Measurements from ENCODE around the gene DCAF4. TPM values are rescaled to one million over a fixed set of nuclear protein-coding genes. Genes with fewer than 3 reads are reported as not detected.

DCAF4 gene
- total RNA-seq, 3 donors from 2014 or later (not counting 1 experiment from before 2014, with no cell fraction given) = 4.6 to 18.6 (median 16.5) TPM

DNA sequence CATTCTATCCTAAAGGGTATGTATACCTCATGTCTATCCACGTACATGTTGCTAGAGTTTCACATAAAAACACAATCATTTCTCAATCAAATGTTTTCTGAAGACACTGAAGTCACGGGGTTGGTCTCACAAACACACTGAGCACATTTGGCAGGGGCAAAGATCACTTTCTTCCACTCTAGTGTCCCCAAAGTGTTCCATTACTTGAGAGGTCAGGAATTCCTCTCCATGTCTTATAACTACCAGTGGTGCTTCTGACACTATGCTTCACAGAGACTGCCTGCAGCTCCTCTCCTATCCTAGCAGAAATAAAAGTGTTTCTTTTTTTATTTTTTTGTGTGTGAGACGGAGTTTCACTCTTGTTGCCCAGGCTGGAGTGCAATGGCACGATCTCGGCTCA is 81.6 kb downstream of the DCAF4 start:
- H3K36me3 Mint-ChIP-seq = peaks cover 5% of the 10 kb centered on the region
- no peak overlapping the region for H3K4me3 ChIP-seq (ENCODE audit: low read length)
- no peak for ATAC-seq
- H3K27me3 ChIP-seq (ENCODE audit: control insufficient read depth, insufficient read depth, low read length) = no peaks in the 10 kb centered on the region
- intact Hi-C loops (cut with micrococcal nuclease) = no loop called here
- H3K9me3 ChIP-seq (ENCODE audit: control insufficient read depth, insufficient read depth, low read length) = no peaks in the 10 kb centered on the region
- H3K27ac ChIP-seq (ENCODE audit: low read length) = no peak overlapping the region
- H3K36me3 ChIP-seq (ENCODE audit: control insufficient read depth, insufficient read depth, low read length) = peaks cover 17% of the 10 kb centered on the region
- H3K27ac Mint-ChIP-seq = no peak overlapping the region
- TF ChIP-seq, protein P1, sequence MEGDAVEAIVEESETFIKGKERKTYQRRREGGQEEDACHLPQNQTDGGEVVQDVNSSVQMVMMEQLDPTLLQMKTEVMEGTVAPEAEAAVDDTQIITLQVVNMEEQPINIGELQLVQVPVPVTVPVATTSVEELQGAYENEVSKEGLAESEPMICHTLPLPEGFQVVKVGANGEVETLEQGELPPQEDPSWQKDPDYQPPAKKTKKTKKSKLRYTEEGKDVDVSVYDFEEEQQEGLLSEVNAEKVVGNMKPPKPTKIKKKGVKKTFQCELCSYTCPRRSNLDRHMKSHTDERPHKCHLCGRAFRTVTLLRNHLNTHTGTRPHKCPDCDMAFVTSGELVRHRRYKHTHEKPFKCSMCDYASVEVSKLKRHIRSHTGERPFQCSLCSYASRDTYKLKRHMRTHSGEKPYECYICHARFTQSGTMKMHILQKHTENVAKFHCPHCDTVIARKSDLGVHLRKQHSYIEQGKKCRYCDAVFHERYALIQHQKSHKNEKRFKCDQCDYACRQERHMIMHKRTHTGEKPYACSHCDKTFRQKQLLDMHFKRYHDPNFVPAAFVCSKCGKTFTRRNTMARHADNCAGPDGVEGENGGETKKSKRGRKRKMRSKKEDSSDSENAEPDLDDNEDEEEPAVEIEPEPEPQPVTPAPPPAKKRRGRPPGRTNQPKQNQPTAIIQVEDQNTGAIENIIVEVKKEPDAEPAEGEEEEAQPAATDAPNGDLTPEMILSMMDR (IDR thresholded peaks at IDR 0.05) = no peak
- peaks cover 3 to 16% of the 10 kb centered on the region in 2 donors for H3K4me1 Mint-ChIP-seq
- H3K9me3 Mint-ChIP-seq = no peaks in the 10 kb centered on the region
- no peaks in the 10 kb centered on the region for H3K4me1 ChIP-seq (ENCODE audit: control insufficient read depth, insufficient read depth, low read length)
- H3K27me3 Mint-ChIP-seq (ENCODE audit: low read depth in 2 of 2) = no peaks in the 10 kb centered on the region
- no peak overlapping the region for H3K4me3 Mint-ChIP-seq
- 93% methylated on average over 5 of the region's 5 CpGs for WGBS (ENCODE audit: insufficient coverage)
- no peak for DNase-seq

DNA sequence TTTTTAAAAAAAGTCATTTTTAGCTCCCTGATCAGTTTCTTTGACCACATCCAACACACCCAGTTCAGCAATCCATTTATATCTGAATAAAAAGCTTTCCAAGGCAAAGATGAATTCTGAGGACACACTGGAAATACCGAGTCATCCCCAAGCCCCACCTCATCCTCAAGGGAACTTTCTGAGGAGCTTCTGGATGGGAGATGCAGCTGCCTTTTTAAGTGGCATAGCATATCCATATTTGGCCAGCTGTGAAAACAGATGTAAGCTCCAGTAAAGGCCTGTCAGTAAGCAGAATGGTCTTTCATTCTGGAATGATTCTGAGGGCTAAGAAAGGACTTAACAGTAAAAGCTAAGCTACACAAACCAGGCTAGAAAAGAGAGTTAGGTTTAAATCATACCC is 82.2 kb downstream of the DCAF4 start:
- ATAC-seq = no peak
- H3K36me3 Mint-ChIP-seq = peaks cover 10% of the 10 kb centered on the region
- TF ChIP-seq, protein P1 (IDR thresholded peaks at IDR 0.05) = no peak
- no peak overlapping the region for H3K4me3 Mint-ChIP-seq
- 100% methylated on average over 1 of the region's 1 CpG for WGBS (ENCODE audit: insufficient coverage)
- Histone ChIP-seq H3K36me3 (ENCODE audit: control insufficient read depth, insufficient read depth, low read length) (peaks cover 21% of the 10 kb centered on the region), H3K9me3 (ENCODE audit: control insufficient read depth, insufficient read depth, low read length) (no peaks in the 10 kb centered on the region), H3K4me1 (ENCODE audit: control insufficient read depth, insufficient read depth, low read length) (no peaks in the 10 kb centered on the region), H3K4me3 (ENCODE audit: low read length) (no peak overlapping the region), H3K27me3 (ENCODE audit: control insufficient read depth, insufficient read depth, low read length) (no peaks in the 10 kb centered on the region), H3K27ac (ENCODE audit: low read length) (no peak overlapping the region)
- intact Hi-C loops (cut with micrococcal nuclease) = no loop called here
- H3K27me3 Mint-ChIP-seq (ENCODE audit: low read depth in 2 of 2) = no peaks in the 10 kb centered on the region
- H3K9me3 Mint-ChIP-seq = no peaks in the 10 kb centered on the region
- H3K4me1 Mint-ChIP-seq = peaks cover 8 to 21% of the 10 kb centered on the region in 2 donors
- no peak for DNase-seq
- H3K27ac Mint-ChIP-seq = no peak overlapping the region

Other genes starting within 250 kb of the DCAF4 start
- 1 to 10 TPM; 1.4 to 1.8 (median 1.4) TPM for gene DPF3, start 32.4 kb upstream of the DCAF4 start, total RNA-seq
- gene ZFYVE1, start 100.6 kb downstream of the DCAF4 start, total RNA-seq = 10 to 100 TPM; 24.1 to 28.6 (median 25.6) TPM
- gene RBM25, start 132.1 kb downstream of the DCAF4 start, total RNA-seq = 100 to 1,000 TPM; 180 to 185 (median 182) TPM
- gene PSEN1, start 210.0 kb downstream of the DCAF4 start, total RNA-seq = 10 to 100 TPM; 47.1 to 62.6 (median 55.2) TPM